ENCODE data around the gene SHISA9.

Gene SHISA9

DNA sequence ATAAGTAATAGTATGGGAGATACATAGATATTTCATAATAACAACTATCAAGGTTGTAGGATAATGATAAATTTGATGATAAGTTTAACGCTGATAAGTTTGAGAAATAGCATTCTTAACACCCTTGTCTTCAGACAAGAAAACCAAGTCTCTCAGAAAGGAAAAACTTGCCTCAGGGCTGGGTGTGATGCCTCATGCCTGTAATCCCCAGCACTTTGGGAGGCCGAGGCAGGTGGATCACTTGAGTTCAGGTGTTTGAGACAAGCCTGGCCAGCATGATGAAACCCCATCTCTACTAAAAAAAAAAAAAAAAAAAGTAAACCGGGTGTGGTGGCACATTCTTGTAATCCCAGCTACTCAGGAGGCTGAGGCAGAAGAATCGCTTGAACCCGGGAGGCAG, 90.7 kb downstream of the SHISA9 start:
- 0 out of 2 replicates have a peak, but pooled peaks cover 3% of the 10 kb centered on the region for H3K27me3 ChIP-seq (ENCODE audit: insufficient read depth, low read length)
- H4K20me1 ChIP-seq (ENCODE audit: insufficient read depth, low read length), result no peaks in the 10 kb centered on the region
- H3K4me1 ChIP-seq (ENCODE audit: insufficient read depth, low read length, severe bottlenecking), result no peaks in the 10 kb centered on the region
- no peaks in the 10 kb centered on the region for H3K79me2 ChIP-seq (ENCODE audit: insufficient read depth, low read length)
- H3F3A ChIP-seq (ENCODE audit: insufficient read depth, low read length), result no peaks in the 10 kb centered on the region
- no peak overlapping the region for H3K27ac ChIP-seq (ENCODE audit: low read depth, low read length, poor library complexity, severe bottlenecking)
- no peak overlapping the region for H3K4me3 ChIP-seq (ENCODE audit: low read depth, low read length, poor library complexity, severe bottlenecking)
- H3K9me3 ChIP-seq (ENCODE audit: low read length), result no peaks in the 10 kb centered on the region
- no peak overlapping the region for H2AFZ ChIP-seq (ENCODE audit: low read length)
- no peaks in the 10 kb centered on the region for H3K9me2 ChIP-seq (ENCODE audit: low read depth, low read length)
- no peak overlapping the region for H3K9ac ChIP-seq (ENCODE audit: low read length)
- TF ChIP-seq EZH2 (IDR thresholded peaks at IDR 0.05; ENCODE audit: borderline replicate concordance, low read length), result no peak
- TF ChIP-seq, protein P1, sequence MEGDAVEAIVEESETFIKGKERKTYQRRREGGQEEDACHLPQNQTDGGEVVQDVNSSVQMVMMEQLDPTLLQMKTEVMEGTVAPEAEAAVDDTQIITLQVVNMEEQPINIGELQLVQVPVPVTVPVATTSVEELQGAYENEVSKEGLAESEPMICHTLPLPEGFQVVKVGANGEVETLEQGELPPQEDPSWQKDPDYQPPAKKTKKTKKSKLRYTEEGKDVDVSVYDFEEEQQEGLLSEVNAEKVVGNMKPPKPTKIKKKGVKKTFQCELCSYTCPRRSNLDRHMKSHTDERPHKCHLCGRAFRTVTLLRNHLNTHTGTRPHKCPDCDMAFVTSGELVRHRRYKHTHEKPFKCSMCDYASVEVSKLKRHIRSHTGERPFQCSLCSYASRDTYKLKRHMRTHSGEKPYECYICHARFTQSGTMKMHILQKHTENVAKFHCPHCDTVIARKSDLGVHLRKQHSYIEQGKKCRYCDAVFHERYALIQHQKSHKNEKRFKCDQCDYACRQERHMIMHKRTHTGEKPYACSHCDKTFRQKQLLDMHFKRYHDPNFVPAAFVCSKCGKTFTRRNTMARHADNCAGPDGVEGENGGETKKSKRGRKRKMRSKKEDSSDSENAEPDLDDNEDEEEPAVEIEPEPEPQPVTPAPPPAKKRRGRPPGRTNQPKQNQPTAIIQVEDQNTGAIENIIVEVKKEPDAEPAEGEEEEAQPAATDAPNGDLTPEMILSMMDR (IDR thresholded peaks at IDR 0.05; ENCODE audit: low read length), result no peak
- H3K4me2 ChIP-seq (ENCODE audit: low read length), result no peak overlapping the region
- H3K36me3 ChIP-seq (ENCODE audit: insufficient read depth, low read length), result no peaks in the 10 kb centered on the region

DNA sequence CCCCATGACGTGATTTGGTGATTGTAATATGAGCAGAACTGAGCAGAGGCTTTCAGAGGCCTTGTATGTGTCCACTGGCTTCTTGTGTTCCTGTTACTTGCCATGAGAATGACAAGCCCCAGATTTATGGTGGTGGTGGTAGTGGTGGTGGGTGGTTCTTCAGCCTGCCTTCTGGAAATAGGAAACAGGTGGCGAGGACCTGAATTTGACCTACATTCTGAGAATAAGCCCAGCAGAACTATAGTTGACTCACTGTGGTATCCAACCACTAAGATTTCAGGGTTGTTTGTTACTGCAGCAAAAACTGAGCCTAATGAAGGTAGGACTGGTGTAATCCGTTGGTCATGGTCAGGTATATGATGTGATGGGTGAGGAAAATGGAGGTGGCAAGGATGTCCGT, 93.0 kb downstream of the SHISA9 start:
- H2AFZ ChIP-seq (ENCODE audit: low read length), result no peak overlapping the region
- no peaks in the 10 kb centered on the region for H3K9me3 ChIP-seq (ENCODE audit: low read length)
- H3K4me1 ChIP-seq (ENCODE audit: insufficient read depth, low read length, severe bottlenecking), result no peaks in the 10 kb centered on the region
- H3K27ac ChIP-seq (ENCODE audit: low read depth, low read length, poor library complexity, severe bottlenecking), result no peak overlapping the region
- no peak overlapping the region for H3K9ac ChIP-seq (ENCODE audit: low read length)
- H3F3A ChIP-seq (ENCODE audit: insufficient read depth, low read length), result no peaks in the 10 kb centered on the region
- 0 out of 2 replicates have a peak, but pooled peaks cover 3% of the 10 kb centered on the region for H3K27me3 ChIP-seq (ENCODE audit: insufficient read depth, low read length)
- no peak overlapping the region for H3K4me2 ChIP-seq (ENCODE audit: low read length)
- H3K9me2 ChIP-seq (ENCODE audit: low read depth, low read length), result no peaks in the 10 kb centered on the region
- H4K20me1 ChIP-seq (ENCODE audit: insufficient read depth, low read length), result no peaks in the 10 kb centered on the region
- H3K79me2 ChIP-seq (ENCODE audit: insufficient read depth, low read length), result no peaks in the 10 kb centered on the region
- H3K4me3 ChIP-seq (ENCODE audit: low read depth, low read length, poor library complexity, severe bottlenecking), result no peak overlapping the region
- H3K36me3 ChIP-seq (ENCODE audit: insufficient read depth, low read length), result no peaks in the 10 kb centered on the region
- TF ChIP-seq, protein P1 (IDR thresholded peaks at IDR 0.05; ENCODE audit: low read length), result no peak
- TF ChIP-seq EZH2 (IDR thresholded peaks at IDR 0.05; ENCODE audit: borderline replicate concordance, low read length), result no peak

DNA sequence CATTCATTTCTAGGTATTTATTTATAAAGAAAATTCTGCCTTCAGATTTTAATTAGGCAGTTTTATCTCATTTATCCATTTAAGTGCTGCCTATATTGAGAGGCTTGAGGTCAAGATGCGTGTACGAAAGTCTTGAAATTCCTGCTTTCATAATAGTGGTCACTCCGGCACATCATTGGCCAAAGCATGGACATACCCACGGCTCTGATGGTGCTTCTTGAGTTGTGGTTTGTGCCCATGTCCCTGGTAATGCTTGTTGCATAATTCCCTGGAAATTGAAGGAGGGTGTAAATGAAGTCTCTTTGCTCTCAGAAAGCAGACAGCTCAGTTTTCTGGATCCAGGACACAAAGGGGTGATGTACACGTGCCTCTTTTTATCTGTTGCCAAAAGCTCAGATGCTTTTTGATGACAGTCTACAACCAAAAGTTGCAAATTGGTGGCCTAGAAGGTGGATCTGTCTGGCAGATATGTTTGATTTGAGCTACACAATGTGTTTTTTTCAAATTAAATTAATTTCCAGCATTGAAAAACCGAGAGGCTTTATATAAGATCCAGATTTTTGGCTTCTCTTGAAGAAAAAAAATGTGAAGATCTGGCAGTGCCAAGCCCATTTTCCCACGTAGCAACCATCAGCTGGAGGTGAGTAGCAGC, 94.4 kb downstream of the SHISA9 start:
- Histone ChIP-seq H3K27me3 (ENCODE audit: insufficient read depth, low read length) (no peaks in the 10 kb centered on the region), H4K20me1 (ENCODE audit: insufficient read depth, low read length) (no peaks in the 10 kb centered on the region), H3K9ac (ENCODE audit: low read length) (no peak overlapping the region), H3K27ac (ENCODE audit: low read depth, low read length, poor library complexity, severe bottlenecking) (no peak overlapping the region), H3K4me2 (ENCODE audit: low read length) (no peak overlapping the region), H3K9me3 (ENCODE audit: low read length) (no peaks in the 10 kb centered on the region), H3K4me3 (ENCODE audit: low read depth, low read length, poor library complexity, severe bottlenecking) (no peak overlapping the region), H2AFZ (ENCODE audit: low read length) (no peak overlapping the region), H3K79me2 (ENCODE audit: insufficient read depth, low read length) (no peaks in the 10 kb centered on the region), H3K36me3 (ENCODE audit: insufficient read depth, low read length) (no peaks in the 10 kb centered on the region), H3K4me1 (ENCODE audit: insufficient read depth, low read length, severe bottlenecking) (no peaks in the 10 kb centered on the region), H3F3A (ENCODE audit: insufficient read depth, low read length) (no peaks in the 10 kb centered on the region), H3K9me2 (ENCODE audit: low read depth, low read length) (no peaks in the 10 kb centered on the region)
- TF ChIP-seq, protein P1 (IDR thresholded peaks at IDR 0.05; ENCODE audit: low read length), result no peak
- no peak for TF ChIP-seq EZH2 (IDR thresholded peaks at IDR 0.05; ENCODE audit: borderline replicate concordance, low read length)

All from OCI-LY1 (cell line).